HG03103 (cell line): Measurements from ENCODE around the gene MARCHF2.
A peak's percentile ranks its signal among the peaks of the same experiment; 100 is the strongest.

Experiments
- ATAC-seq: cut with Tn5 transposase; IDR thresholded peaks from one replicate; pipeline ENCODE4 v1.9.1; 2021; ENCODE audit warnings: low read depth; ENCODE audit not compliant: unreplicated experiment

Gene MARCHF2

DNA sequence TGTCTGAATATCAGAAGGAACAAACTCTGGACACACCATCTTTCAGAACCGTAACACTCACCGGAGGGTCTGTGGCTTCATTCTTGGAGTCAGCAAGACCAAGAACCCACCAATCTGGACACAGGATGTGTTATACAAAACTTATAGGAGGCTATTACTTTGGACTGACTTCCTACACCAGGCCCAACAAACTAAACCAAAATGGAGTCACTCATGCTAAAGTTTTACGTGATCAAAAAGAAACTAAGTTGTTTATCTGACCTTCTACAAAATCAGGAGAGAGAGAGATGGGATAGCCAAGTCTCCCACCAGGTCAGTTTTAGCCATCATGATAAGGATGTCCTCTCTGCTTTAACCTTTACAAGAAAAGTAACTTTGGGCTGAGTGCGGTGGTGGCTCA, 26.1 kb upstream of the MARCHF2 start:
- ATAC-seq = no peak

GRCh38 chr19:8387688-8388611, 25.2 kb upstream of the MARCHF2 start:
- ATAC-seq = no peak

DNA sequence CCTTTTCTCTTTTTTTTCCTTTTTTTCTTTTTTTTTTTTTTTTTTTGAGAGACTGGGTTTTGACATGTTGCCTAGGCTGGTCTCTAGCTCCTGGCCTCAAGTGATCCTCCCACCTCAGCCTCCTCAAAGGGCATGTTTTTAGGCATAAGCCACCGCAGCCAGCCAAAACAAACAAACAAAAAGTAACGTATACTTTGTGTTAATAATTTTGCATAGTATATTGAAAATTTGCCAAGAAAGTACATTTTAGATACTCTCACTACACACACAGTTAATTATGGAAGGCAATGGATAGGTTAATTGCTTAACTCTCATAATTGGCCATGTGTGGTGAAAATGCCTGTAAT, 24.5 kb upstream of the MARCHF2 start:
- ATAC-seq = no peak

DNA sequence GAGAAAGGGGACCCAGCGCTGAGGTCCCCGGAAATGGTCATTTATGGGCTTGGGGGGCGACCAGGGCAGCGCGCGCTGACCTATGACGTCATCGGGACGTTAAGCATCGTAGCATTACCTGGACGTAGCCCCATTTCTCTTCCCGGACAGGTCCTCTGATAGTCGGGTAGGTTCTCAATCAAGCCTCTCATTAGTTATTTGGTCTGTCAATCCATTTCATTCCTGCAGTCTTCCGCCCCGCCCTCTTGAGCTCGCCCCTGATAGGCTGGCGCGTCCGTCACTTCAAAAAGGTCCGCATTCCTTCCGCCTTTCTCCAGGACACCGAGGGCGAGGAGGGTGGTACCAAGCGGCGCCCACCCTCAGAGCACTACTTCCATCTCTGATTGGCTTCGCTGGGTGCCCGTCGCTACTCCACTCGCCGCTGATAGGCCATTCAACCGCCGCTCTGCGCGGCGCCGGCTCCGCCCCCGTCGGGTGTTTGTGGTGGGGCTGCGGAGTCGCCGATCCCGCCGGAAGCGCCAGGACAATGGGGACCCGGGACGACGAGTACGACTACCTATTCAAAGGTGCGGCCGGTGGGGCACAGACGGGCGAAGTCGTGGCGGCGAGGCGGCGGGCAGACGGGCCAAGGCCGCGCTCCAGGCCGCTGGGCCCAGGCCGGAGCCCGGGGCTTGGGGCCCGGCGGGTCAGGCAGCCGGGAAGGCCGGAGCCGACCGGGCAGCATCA, 23.1 kb upstream of the MARCHF2 start, which contains the start of gene RAB11B:
Gene RAB11B (plus strand): TSS at position 470 of the 726 bp plus-strand sequence. CDS start 57 bp downstream, at position 527.
- peak; percentile 86 for ATAC-seq

GRCh38 chr19:8390617-8390981, 22.5 kb upstream of the MARCHF2 start:
- ATAC-seq = peak; percentile 25

DNA sequence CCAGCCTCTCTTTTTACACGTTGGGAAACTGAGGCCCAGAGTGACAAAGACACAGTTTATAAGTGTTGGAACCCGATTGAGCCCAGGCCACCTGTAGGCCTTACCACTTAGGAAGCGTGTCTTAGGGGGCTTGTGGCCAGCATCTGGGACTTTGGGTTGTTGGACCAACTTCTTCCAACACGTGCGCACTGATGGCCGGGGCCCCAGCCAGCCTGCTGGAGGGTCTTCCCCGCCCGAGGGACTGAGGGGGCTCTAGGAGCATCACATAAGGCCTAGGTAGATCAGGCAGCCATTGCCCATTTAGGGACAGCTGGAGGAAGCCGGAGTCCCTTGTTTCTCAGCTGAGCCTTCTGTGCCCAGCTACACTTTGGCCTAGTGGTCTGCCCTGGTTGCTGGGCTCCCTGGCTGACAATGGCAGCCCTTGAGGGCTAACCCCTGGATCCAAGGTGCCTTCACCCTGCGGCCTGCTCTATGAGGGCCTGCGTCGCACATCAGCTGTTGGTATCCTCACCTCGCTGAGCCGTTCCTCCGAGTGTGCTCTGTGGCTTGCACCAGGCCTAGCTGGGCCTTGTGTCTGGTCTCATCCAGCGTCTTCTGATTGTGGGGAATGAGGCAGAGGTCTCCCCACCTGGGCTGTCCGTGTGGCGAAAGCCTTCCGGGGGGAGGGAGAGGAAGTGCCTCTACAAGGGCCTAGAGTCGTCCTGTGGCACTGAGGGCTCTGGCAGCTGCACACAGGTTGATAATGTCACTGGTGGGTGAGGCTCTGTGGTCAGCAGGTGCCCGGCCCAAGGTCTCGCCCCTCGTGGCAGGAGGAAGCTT, 21.7 kb upstream of the MARCHF2 start:
- ATAC-seq = no peak

GRCh38 chr19:8392017-8392591, 21.0 kb upstream of the MARCHF2 start:
- ATAC-seq = no peak

GRCh38 chr19:8393192-8393870, 19.8 kb upstream of the MARCHF2 start:
- no peak for ATAC-seq

GRCh38 chr19:8393871-8394250, 19.2 kb upstream of the MARCHF2 start:
- ATAC-seq = no peak

GRCh38 chr19:8395621-8396082, 17.5 kb upstream of the MARCHF2 start:
- no peak for ATAC-seq

DNA sequence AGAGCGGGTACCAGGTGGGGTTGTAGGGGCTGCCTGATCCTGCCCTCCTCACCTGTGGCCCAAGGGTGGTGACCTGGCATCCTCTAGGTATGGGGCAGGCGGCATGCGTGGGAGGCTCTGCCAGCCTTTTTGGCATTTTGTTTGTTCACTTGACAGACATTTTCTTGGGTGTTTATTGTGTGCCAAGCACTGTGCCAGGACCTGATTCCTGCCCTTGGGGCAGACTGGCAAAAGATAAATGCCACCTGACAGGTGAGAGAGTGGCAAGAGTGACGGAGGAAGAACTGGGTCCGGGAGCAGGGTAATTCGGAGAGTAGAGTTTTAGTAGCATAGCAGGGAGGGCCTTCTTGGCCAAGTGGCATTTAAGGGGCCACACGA, 16.9 kb upstream of the MARCHF2 start:
- ATAC-seq = no peak

- ATAC-seq = no peak
Observed at GRCh38 chr19:8396563-8397203, 16.4 kb upstream of the MARCHF2 start.

GRCh38 chr19:8397271-8397670, 15.8 kb upstream of the MARCHF2 start:
- ATAC-seq = no peak

GRCh38 chr19:8397746-8398310, 15.3 kb upstream of the MARCHF2 start:
- no peak for ATAC-seq

DNA sequence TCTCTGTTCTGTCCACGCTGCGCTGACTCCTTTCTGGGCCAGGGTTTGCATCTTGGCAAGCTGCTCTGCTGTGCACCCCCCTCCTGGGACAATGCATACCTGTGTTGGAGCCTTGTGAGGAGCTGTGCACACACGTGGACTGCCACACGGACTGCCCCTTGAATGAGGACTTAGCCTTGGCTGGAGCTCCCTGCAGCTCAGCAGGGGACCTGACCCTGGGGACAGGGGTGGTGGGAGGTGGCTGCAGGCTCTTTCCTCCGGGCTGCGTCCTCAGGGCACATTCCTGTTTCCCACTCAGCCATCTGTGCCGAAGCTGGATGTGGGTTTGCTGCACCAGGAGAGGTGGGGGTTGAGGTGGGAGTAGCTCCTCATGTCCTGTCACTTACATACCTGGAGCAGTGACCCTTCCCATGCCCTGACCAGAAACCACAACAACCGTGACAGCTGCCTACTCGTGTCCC, 14.8 kb upstream of the MARCHF2 start:
- ATAC-seq = no peak

- no peak for ATAC-seq
Observed at GRCh38 chr19:8399681-8400188, 13.4 kb upstream of the MARCHF2 start.

DNA sequence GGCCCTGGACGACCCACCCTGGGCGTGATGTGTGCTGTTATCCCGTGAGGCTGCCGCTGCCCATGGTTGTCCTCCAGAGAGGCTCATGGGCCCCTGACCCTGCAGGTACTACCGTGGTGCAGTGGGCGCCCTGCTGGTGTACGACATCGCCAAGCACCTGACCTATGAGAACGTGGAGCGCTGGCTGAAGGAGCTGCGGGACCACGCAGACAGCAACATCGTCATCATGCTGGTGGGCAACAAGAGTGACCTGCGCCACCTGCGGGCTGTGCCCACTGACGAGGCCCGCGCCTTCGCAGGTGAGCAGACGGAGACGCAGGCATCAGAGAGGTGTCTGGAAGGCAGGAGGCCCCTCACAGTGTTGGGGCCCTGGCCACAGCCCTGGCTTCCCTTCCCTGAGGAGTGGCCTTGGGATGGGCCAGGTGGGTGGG, 11.1 kb upstream of the MARCHF2 start:
- ATAC-seq = no peak

- no peak for ATAC-seq
Observed at GRCh38 chr19:8403098-8403819, 9.8 kb upstream of the MARCHF2 start.
